ENCODE measurements around the gene RASSF8.

RASSF8 gene

GRCh38 chr12:25958428-25959070 is at the start of gene RASSF8:
Gene RASSF8 (plus strand): TSS chr12:25958682. CDS start chr12:26055344, 96,662 bp downstream.
- DNase-seq (ENCODE audit: low spot score), result no peak

- no peak for DNase-seq (ENCODE audit: low spot score)
Measured at GRCh38 chr12:25914551-25914950, 43.9 kb upstream of the RASSF8 start.

GRCh38 chr12:25924491-25925001 is 33.9 kb upstream of the RASSF8 start:
- no peak for DNase-seq (ENCODE audit: low spot score)

GRCh38 chr12:25925064-25925463 is 33.4 kb upstream of the RASSF8 start:
- no peak for DNase-seq (ENCODE audit: low spot score)

- DNase-seq (ENCODE audit: low spot score), result no peak
Measured at GRCh38 chr12:25926536-25926935, 31.9 kb upstream of the RASSF8 start.

GRCh38 chr12:25929142-25929541 is 29.3 kb upstream of the RASSF8 start:
- DNase-seq (ENCODE audit: low spot score), result no peak

GRCh38 chr12:25932971-25933370 is 25.5 kb upstream of the RASSF8 start:
- DNase-seq (ENCODE audit: low spot score), result no peak

- DNase-seq (ENCODE audit: low spot score), result no peak
Measured at GRCh38 chr12:25934456-25934855, 24.0 kb upstream of the RASSF8 start.

GRCh38 chr12:25935355-25936144 is 22.9 kb upstream of the RASSF8 start:
- no peak for DNase-seq (ENCODE audit: low spot score)

GRCh38 chr12:25937096-25937495 is 21.4 kb upstream of the RASSF8 start:
- DNase-seq (ENCODE audit: low spot score), result no peak

- DNase-seq (ENCODE audit: low spot score), result no peak
Measured at GRCh38 chr12:25938581-25938980, 19.9 kb upstream of the RASSF8 start.

GRCh38 chr12:25939606-25940005 is 18.9 kb upstream of the RASSF8 start:
- no peak for DNase-seq (ENCODE audit: low spot score)

- DNase-seq (ENCODE audit: low spot score), result no peak
Measured at GRCh38 chr12:25940886-25941285, 17.6 kb upstream of the RASSF8 start.

- no peak for DNase-seq (ENCODE audit: low spot score)
Measured at GRCh38 chr12:25942709-25943108, 15.8 kb upstream of the RASSF8 start.

GRCh38 chr12:25943940-25944339 is 14.5 kb upstream of the RASSF8 start:
- no peak for DNase-seq (ENCODE audit: low spot score)

GRCh38 chr12:25949343-25949742 is 9.1 kb upstream of the RASSF8 start:
- no peak for DNase-seq (ENCODE audit: low spot score)

GRCh38 chr12:25950329-25951115 is 8.0 kb upstream of the RASSF8 start:
- no peak for DNase-seq (ENCODE audit: low spot score)

- DNase-seq (ENCODE audit: low spot score), result no peak
Measured at GRCh38 chr12:25957793-25958427, 572 bp upstream of the RASSF8 start.

GRCh38 chr12:25959071-25959961 is 834 bp downstream of the RASSF8 start:
- DNase-seq (ENCODE audit: low spot score), result no peak

- no peak for DNase-seq (ENCODE audit: low spot score)
Measured at GRCh38 chr12:25960143-25960542, 1.7 kb downstream of the RASSF8 start.

- DNase-seq (ENCODE audit: low spot score), result no peak
Measured at GRCh38 chr12:25960961-25961360, 2.5 kb downstream of the RASSF8 start.
